NCI-H2227 (cell line): Measurements from ENCODE around the gene COL18A1.
A peak's percentile ranks its signal among the peaks of the same experiment; 100 is the strongest.

Source experiments
- DNase-seq: peaks from one replicate; lab custom pipeline; 2025; ENCODE audit not compliant: unreplicated experiment; lab: John Stamatoyannopoulos, UW

COL18A1 gene

GRCh38 chr21:45401916-45402900 is 2.8 kb upstream of the COL18A1 start:
- DNase-seq = no peak

- no peak for DNase-seq
Observed at GRCh38 chr21:45403133-45403824, 1.7 kb upstream of the COL18A1 start.

GRCh38 chr21:45403825-45404729 is 888 bp upstream of the COL18A1 start:
- DNase-seq = peak; percentile 59

DNA sequence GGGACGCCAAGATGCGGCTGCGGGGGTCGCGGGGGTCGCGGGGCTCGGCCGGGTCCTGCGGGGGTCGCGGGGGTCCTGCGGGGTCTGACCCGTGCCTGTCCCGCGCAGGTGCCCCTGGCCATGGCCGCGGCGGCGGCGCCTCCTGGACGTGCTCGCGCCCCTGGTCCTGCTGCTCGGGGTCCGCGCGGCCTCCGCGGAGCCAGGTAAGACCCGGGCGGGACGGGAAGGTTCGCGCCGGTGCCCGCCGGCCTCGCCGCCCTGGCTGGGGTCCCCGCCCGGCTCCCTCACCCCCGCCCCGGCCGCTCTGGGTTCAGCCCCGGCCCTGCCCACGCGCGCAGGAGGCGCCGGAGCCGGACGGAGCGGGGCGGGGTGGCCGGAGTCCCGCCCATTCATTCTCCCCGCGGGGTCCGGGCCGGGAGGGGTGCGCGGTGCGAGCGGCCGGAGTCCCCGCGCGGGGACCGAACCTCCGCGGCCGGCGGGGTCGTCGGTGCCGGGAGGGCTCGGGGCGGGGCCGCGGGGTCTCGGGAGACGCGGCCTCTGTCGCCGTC is 380 bp downstream of the COL18A1 start:
- peak; percentile 58 for DNase-seq

GRCh38 chr21:45405819-45406762 is 1.1 kb downstream of the COL18A1 start:
- peak; percentile 58 for DNase-seq

- no peak for DNase-seq
Observed at GRCh38 chr21:45406801-45407628, 2.0 kb downstream of the COL18A1 start.

- DNase-seq = no peak
Observed at GRCh38 chr21:45407629-45408247, 2.8 kb downstream of the COL18A1 start.

GRCh38 chr21:45408271-45408791 is 3.4 kb downstream of the COL18A1 start:
- no peak for DNase-seq

DNA sequence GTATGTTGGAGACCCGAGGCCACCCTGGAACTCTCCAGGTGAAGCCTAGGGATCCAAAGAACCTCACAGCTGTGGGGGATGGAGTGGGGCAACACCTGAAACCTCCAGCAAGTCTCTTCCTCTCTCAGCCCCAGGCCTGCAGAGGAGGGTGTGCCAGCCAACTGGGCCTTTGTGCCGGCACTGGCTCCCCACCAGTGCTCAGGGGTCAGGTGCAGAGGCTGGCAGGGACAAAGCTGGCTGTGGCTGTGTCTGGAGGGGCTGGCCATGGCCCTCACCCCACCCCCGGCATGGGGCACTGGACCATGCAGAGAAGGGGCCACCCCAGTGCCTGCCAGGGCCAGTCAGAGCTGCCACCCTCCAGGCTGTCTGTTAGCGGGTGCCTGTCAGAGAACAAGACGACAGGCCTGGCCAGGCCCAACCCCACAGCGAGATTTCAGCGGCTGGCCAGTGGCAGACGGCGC is 3.9 kb downstream of the COL18A1 start:
- DNase-seq = no peak

- no peak for DNase-seq
Observed at GRCh38 chr21:45409466-45410150, 4.6 kb downstream of the COL18A1 start.

GRCh38 chr21:45410151-45410864 is 5.3 kb downstream of the COL18A1 start:
- no peak for DNase-seq

- DNase-seq = no peak
Observed at GRCh38 chr21:45410865-45411809, 6.2 kb downstream of the COL18A1 start.

DNA sequence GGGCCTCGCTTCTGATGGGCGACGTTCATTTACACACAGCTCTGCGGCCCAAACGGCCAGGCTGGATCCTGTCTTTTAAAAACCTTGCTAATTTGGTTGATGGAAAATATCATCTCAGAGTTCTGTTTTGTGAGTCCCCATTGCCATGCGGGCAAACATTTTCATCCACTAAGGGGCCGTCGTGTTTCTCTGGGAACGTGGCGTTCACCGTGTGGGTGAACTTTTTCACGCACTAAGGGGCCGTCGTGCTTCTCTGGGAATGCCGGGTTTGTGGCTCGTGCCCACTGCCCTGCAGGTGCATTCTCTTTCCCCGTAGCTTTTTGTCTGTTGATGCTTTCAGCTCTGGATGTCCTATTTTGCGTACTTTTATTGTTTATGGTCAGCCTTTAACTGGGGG is 6.8 kb downstream of the COL18A1 start:
- DNase-seq = no peak

DNA sequence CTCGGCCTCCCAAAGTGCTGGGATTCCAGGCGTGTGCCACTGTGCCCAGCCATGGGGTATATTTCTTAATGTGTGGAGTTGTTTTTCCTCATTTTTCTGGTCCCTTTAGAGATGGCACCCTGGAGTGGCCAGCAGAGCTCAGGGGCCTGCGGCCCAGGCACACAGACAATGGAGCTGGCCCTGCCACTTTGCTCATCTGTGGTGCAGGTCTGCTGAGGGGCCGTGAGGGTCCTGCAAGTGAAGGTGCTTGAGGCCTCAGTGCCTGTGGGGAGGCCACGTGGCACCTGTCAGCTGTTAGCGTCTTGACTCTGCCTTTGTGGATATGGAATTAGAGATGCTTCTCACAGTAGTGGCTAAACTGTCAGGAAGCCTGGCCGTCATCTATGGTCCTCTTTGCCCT is 7.5 kb downstream of the COL18A1 start:
- no peak for DNase-seq

GRCh38 chr21:45412909-45413611 is 8.1 kb downstream of the COL18A1 start:
- no peak for DNase-seq
